Osteocyte (in vitro differentiated cells): Measurements from ENCODE around the gene PLXNB1. TPM values are rescaled to one million over a fixed set of nuclear protein-coding genes. Genes with fewer than 3 reads are reported as not detected.

Experiments
- DNase-seq: peaks from one replicate; pipeline ENCODE4 v3.0.0; 2021; ENCODE audit warnings: mixed read lengths; ENCODE audit not compliant: unreplicated experiment; ENCODE audit errors: extremely low spot score
- H3K27ac Mint-ChIP-seq: one replicate; pipeline ENCODE4 v1.8.0; 2021; ENCODE audit warnings: mild to moderate bottlenecking, mixed read lengths; ENCODE audit not compliant: unreplicated experiment
- H3K27me3 Mint-ChIP-seq: one replicate; pipeline ENCODE4 v1.8.0; 2021; ENCODE audit warnings: mixed read lengths; ENCODE audit not compliant: unreplicated experiment
- H3K36me3 Mint-ChIP-seq: one replicate; pipeline ENCODE4 v1.8.0; 2021; ENCODE audit warnings: mixed read lengths; ENCODE audit not compliant: unreplicated experiment
- H3K4me1 Mint-ChIP-seq: one replicate; pipeline ENCODE4 v1.8.0; 2021; ENCODE audit warnings: mixed read lengths; ENCODE audit not compliant: unreplicated experiment
- H3K4me3 Mint-ChIP-seq: one replicate; pipeline ENCODE4 v1.8.0; 2021; ENCODE audit warnings: mild to moderate bottlenecking, moderate library complexity, mixed read lengths; ENCODE audit not compliant: unreplicated experiment
- H3K9me3 Mint-ChIP-seq: one replicate; pipeline ENCODE4 v1.8.0; 2021; ENCODE audit warnings: mixed read lengths; ENCODE audit not compliant: unreplicated experiment
- total RNA-seq: library from RNA; stranded (reverse); gene quantifications from 2 replicates; pipeline ENCODE4 v1.2.1, GENCODE V29; 2021
- TF ChIP-seq, protein P1 (sequence below): fragments of 200-600 bp; sonication (generic); IDR thresholded peaks from 2 replicates; pipeline ENCODE4 v1.5.0; 2021; ENCODE audit warnings: antibody characterized with exemption, mild to moderate bottlenecking, moderate library complexity

PLXNB1 gene
- total RNA-seq, 1 donor from 2014 or later: 88.2 TPM

DNA sequence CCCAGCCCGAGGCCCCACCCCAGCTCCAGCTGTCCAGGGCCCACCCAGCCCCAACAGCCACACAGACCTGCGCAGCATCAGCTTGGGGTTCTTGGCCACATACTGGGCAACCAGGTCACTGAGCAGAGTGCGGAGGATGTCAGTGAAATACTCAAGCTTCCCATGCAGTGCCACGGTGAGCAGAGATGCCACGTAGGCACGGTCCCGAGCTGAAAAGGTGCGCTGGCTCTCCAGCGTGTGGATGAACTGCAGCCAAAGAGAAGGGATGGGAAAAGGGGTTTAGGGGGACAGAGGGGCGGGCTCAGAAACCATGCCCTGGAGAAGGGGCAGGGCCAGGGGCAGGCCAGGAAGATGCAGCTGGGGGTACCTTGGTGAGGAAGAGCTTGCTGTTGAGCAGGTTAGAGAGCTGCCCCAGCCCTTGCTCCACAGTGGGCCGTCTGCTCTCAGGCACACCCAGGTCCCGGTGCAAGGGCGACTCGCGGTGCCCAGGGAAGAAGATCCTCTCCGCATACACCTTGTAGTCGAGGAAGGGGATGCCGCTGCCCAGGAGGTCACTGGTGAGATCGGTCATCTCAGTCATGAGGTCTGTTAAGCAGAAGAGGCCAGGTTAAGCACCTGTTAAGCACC, 17.4 kb downstream of the PLXNB1 start:
- no peak for DNase-seq
- TF ChIP-seq, protein P1, sequence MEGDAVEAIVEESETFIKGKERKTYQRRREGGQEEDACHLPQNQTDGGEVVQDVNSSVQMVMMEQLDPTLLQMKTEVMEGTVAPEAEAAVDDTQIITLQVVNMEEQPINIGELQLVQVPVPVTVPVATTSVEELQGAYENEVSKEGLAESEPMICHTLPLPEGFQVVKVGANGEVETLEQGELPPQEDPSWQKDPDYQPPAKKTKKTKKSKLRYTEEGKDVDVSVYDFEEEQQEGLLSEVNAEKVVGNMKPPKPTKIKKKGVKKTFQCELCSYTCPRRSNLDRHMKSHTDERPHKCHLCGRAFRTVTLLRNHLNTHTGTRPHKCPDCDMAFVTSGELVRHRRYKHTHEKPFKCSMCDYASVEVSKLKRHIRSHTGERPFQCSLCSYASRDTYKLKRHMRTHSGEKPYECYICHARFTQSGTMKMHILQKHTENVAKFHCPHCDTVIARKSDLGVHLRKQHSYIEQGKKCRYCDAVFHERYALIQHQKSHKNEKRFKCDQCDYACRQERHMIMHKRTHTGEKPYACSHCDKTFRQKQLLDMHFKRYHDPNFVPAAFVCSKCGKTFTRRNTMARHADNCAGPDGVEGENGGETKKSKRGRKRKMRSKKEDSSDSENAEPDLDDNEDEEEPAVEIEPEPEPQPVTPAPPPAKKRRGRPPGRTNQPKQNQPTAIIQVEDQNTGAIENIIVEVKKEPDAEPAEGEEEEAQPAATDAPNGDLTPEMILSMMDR: no peak
- peaks cover 46% of the 10 kb centered on the region for H3K36me3 Mint-ChIP-seq

DNA sequence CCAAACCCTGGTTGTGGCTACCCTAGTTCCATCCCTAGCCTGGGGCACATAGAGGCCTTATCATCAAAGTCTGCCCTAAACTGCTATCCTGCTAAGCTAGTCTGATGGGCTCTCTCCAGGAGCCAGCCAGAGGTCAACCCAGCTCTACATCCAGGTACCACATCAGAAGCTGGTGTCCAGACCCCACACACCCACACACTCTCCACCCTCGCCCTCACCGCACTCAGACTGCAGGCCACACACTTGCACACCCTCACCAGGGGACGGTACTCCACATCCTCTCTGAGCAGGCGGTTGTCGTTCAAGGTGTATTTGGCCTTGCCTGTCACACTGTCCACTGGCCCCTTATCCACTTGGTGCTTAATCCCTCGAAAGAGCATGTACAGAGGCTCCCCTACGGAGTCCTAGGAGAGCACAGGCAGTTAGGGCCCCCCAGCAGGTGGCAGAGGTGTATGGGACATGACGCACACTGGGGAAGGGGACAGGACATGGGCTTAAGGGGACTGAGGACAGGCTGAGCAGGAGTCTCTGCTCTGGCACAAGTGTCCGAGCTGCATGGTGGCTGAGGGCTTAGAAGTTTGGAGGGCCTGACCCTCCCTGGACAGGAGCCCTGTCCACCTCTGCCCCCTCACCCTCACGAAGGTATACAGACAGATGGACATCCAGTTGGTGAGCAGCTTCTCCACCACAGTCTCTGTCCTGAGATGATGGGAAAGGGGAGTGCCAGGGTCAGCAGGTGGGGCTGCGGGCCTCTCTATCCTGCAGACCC, 18.1 kb downstream of the PLXNB1 start:
- DNase-seq: no peak
- Mint-ChIP-seq H3K36me3 (peaks cover 46% of the 10 kb centered on the region), H3K4me1 (no peaks in the 10 kb centered on the region), H3K4me3 (no peak overlapping the region), H3K9me3 (no peaks in the 10 kb centered on the region), H3K27ac (no peak overlapping the region), H3K27me3 (no peaks in the 10 kb centered on the region)
- TF ChIP-seq, protein P1: no peak

More for the DNA sequence above, 17.4 kb downstream of the PLXNB1 start:
- Mint-ChIP-seq H3K27me3 (no peaks in the 10 kb centered on the region), H3K4me3 (no peak overlapping the region), H3K4me1 (no peaks in the 10 kb centered on the region), H3K27ac (no peak overlapping the region), H3K9me3 (no peaks in the 10 kb centered on the region)

DNA sequence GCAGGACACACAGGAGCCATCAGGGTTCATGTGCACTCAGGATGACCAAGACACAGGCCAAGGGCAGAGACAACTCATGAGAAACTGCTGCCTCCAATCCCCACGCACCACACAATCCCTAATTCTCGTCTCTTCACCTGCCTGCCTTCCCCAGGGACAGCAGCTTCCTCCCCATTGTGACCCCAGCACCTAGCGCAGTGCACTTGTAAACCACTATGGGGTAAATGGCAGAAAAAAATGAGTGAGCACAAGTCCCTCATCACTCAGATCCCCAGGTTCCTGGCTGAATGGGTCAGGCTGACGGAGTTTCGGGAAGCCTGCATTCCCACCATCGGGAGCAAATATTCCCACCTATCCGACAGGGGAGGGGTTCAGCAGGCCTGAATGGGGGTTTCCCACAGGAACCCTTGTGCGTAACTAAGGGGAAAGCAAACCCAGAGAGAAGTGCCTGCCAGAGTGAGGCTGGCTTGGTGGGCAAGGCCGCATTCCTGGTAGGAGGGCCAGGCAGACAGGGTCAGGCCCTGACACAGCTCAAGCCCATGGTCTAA, 18.8 kb downstream of the PLXNB1 start:
- Mint-ChIP-seq H3K27ac (no peak overlapping the region), H3K9me3 (no peaks in the 10 kb centered on the region), H3K27me3 (no peaks in the 10 kb centered on the region), H3K36me3 (peaks cover 45% of the 10 kb centered on the region), H3K4me3 (no peak overlapping the region), H3K4me1 (no peaks in the 10 kb centered on the region)
- DNase-seq: no peak
- TF ChIP-seq, protein P1: no peak

DNA sequence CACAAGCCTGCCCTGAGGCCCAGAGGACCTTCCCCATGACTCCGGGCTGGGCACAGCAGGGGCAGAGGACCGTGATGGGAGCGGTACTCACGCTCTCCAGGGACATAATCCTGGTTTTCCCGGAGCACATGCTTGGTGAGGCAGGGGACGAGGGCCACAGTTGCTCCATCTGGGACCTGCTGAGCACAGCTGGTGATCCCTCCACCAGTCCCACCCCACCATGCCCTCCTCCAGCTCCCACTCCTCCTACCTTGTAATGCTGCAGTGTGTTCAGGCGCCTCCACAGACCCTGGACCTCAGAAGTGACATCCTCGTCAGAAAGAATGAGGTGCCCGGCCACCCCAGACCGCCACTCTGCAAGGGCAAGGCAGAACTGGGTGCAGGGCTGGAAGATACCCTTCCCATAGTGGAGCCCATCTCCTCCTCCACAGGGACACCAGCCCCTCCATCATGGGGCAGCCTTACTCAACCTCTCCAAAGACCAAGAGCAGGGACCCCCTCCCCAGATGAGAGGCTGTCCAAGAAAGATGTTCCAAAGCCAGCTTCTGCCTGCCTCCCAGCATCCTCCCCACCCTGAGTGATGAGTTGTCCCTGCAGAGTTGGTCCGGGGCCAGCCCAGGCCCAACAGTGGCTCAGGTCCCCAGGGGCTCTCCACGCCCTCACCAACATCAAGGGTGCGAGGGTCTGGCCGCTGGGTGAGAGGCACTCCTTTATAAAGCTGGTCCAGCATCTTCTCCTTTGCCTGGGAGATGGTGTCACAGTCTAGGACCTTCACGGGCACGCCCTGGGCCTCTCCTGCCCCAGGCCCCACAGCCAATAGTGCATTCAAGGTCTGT, 19.5 kb downstream of the PLXNB1 start:
- Mint-ChIP-seq H3K4me3 (no peak overlapping the region), H3K9me3 (no peaks in the 10 kb centered on the region), H3K27ac (no peak overlapping the region), H3K27me3 (no peaks in the 10 kb centered on the region), H3K4me1 (no peaks in the 10 kb centered on the region), H3K36me3 (peaks cover 42% of the 10 kb centered on the region)
- TF ChIP-seq, protein P1: no peak
- no peak for DNase-seq
